ENCODE data around the gene POLE2.

GRCh38 chr14:49620182-49621113, 67.6 kb downstream of the POLE2 start, which contains the start of the genes MGAT2 and RPL36AL:
- TF ChIP-seq CTCF (IDR thresholded peaks at IDR 0.05; ENCODE audit: low read depth, low read length) (peak; percentile 21; the same call in 1 of the 2 replicates), EZH2phosphoT487 (IDR thresholded peaks at IDR 0.05; ENCODE audit: low read depth) (no peak)

Data from OCI-LY3 (cell line).